H1 (cell line): ENCODE results near the gene POLR3H. TPM values are rescaled to one million over a fixed set of nuclear protein-coding genes. Genes with fewer than 3 reads are reported as not detected.

ENCODE experiments used
- CTCF ChIA-PET: fragments of 300-600 bp; sonication (Branson Sonifier 250); formaldehyde crosslinking; loops from one replicate; lab custom pipeline; 2021; ENCODE audit not compliant: partially characterized antibody; lab: Charles Lee
- POLR2A ChIA-PET: fragments of 300-600 bp; sonication (Branson Sonifier 250); formaldehyde crosslinking; loops from one replicate; lab custom pipeline; 2021; ENCODE audit warnings: inconsistent platforms; ENCODE audit not compliant: partially characterized antibody; lab: Charles Lee
- DNase-seq, 2 experiments: peaks; one replicate each; pipeline versions ENCODE4 v3.0.0 to v3.0.0-alpha.2; 2010 to 2022; ENCODE audit warnings: low spot score in 2 of 2, low read depth in 1 of 2, mixed read lengths in 1 of 2
- FAIRE-seq: peaks from 2 replicates; lab custom pipeline; 2011; peaks lifted over from hg19 to GRCh38; lab: Jason Lieb, UNC
- H2AFZ ChIP-seq: 2 replicates; pipeline ENCODE4 v1.8.1; 2012; ENCODE audit warnings: low read length, inconsistent platforms
- H2AK5ac ChIP-seq: 2 replicates; pipeline ENCODE4 v1.6.1; 2013; ENCODE audit warnings: low read depth, low read length
- H2BK120ac ChIP-seq: replicated peaks from 2 replicates; pipeline ENCODE3; 2013; ENCODE audit warnings: low read depth, low read length, inconsistent platforms
- H2BK12ac ChIP-seq: 2 replicates; pipeline ENCODE4 v1.6.1; 2013; ENCODE audit warnings: low read depth, low read length
- H2BK15ac ChIP-seq: 2 replicates; pipeline ENCODE4 v1.6.1; 2013; ENCODE audit warnings: low read length
- H2BK20ac ChIP-seq: 2 replicates; pipeline ENCODE4 v1.6.1; 2013; ENCODE audit warnings: low read length
- H2BK5ac ChIP-seq: 2 replicates; pipeline ENCODE4 v1.6.1; 2013; ENCODE audit warnings: low read depth, low read length
- H3K14ac ChIP-seq: 2 replicates; pipeline ENCODE4 v1.6.1; 2013; ENCODE audit warnings: inconsistent platforms; ENCODE audit not compliant: insufficient read length
- H3K18ac ChIP-seq: 2 replicates; pipeline ENCODE4 v1.6.1; 2013; ENCODE audit warnings: low read length; ENCODE audit errors: extremely low read depth
- H3K23ac ChIP-seq: 2 replicates; pipeline ENCODE4 v1.6.1; 2013; ENCODE audit warnings: inconsistent platforms; ENCODE audit not compliant: insufficient read length
- H3K23me2 ChIP-seq: 2 replicates; pipeline ENCODE4 v1.6.1; 2013; ENCODE audit warnings: low read depth, low read length
- H3K27ac ChIP-seq: 2 replicates; pipeline ENCODE4 v1.6.1; 2011; ENCODE audit warnings: low read depth, low read length, inconsistent platforms
- H3K27me3 ChIP-seq, 4 experiments: replicated peaks in 1 of 4; 1 replicate in 1 of 4; 2 replicates in 3 of 4; pipeline versions ENCODE4 v1.6.1 to v1.8.1; 2011 to 2013; ENCODE audit warnings: low read length in 3 of 4, mild to moderate bottlenecking in 3 of 4, inconsistent platforms in 2 of 4, mixed read lengths in 2 of 4, moderate library complexity in 1 of 4; ENCODE audit not compliant: control insufficient read depth in 3 of 4, insufficient read depth in 3 of 4; ENCODE audit errors: extremely low read depth in 1 of 4
- H3K36me3 ChIP-seq, 4 experiments: 2 replicates each; pipeline versions ENCODE4 v1.6.1 to v1.8.1; 2011 to 2013; ENCODE audit warnings: mild to moderate bottlenecking in 4 of 4, low read length in 3 of 4, moderate library complexity in 2 of 4, control low read depth in 1 of 4, inconsistent platforms in 1 of 4; ENCODE audit not compliant: insufficient read depth in 4 of 4, control insufficient read depth in 2 of 4
- H3K4ac ChIP-seq: replicated peaks from 2 replicates; pipeline ENCODE3; 2013; ENCODE audit warnings: low read length, low read depth, mixed read lengths, inconsistent platforms; ENCODE audit not compliant: insufficient read length
- H3K4me1 ChIP-seq, 4 experiments: replicated peaks in 1 of 4; 1 replicate in 1 of 4; 2 replicates in 3 of 4; pipeline versions ENCODE4 v1.6.1 to v1.8.1; 2011 to 2013; ENCODE audit warnings: low read length in 3 of 4, inconsistent platforms in 2 of 4, mixed read lengths in 1 of 4; ENCODE audit not compliant: insufficient read depth in 4 of 4, control insufficient read depth in 3 of 4
- H3K4me2 ChIP-seq, 2 experiments: 2 replicates each; pipeline versions ENCODE4 v1.6.1 to v1.8.1; 2011 to 2013; ENCODE audit warnings: low read depth in 2 of 2, low read length in 2 of 2, control low read depth in 1 of 2, inconsistent platforms in 1 of 2, mild to moderate bottlenecking in 1 of 2; ENCODE audit not compliant: insufficient read depth in 1 of 2
- H3K4me3 ChIP-seq, 4 experiments: fragments of 200-600, 300-600 bp in 1 of 4; sonication (generic), shearing (Covaris generic), sonication (Bioruptor Twin) in 1 of 4; 2 replicates each; pipeline versions ENCODE4 v1.5.1 to v1.8.1; 2011 to 2016; ENCODE audit warnings: low read length in 4 of 4, low read depth in 3 of 4, control low read depth in 2 of 4, inconsistent platforms in 2 of 4, mild to moderate bottlenecking in 2 of 4, mixed read lengths in 1 of 4, moderate library complexity in 1 of 4; ENCODE audit not compliant: insufficient read depth in 2 of 4; ENCODE audit errors: extremely low read depth in 1 of 4
- H3K56ac ChIP-seq: replicated peaks from 2 replicates; pipeline ENCODE3; 2013; ENCODE audit warnings: low read depth, mild to moderate bottlenecking, mixed read lengths, low read length, inconsistent platforms; ENCODE audit not compliant: insufficient read length
- H3K79me1 ChIP-seq: 2 replicates; pipeline ENCODE4 v1.6.1; 2013; ENCODE audit warnings: low read depth, low read length, control low read depth
- H3K79me2 ChIP-seq, 2 experiments: 2 replicates each; pipeline versions ENCODE4 v1.6.1 to v1.8.1; 2012 to 2013; ENCODE audit warnings: low read length in 2 of 2, mild to moderate bottlenecking in 2 of 2, inconsistent platforms in 1 of 2; ENCODE audit not compliant: insufficient read depth in 2 of 2, control insufficient read depth in 1 of 2
- H3K9ac ChIP-seq, 4 experiments: replicated peaks in 1 of 4; 1 replicate in 1 of 4; 2 replicates in 3 of 4; pipeline versions ENCODE4 v1.6.1 to v1.8.1; 2011 to 2013; ENCODE audit warnings: low read depth in 3 of 4, low read length in 3 of 4, control low read depth in 2 of 4, mild to moderate bottlenecking in 2 of 4, moderate library complexity in 2 of 4, inconsistent platforms in 1 of 4; ENCODE audit errors: extremely low read depth in 1 of 4
- H3K9me3 ChIP-seq, 2 experiments: 2 replicates each; pipeline versions ENCODE4 v1.6.1 to v1.8.1; 2012 to 2013; ENCODE audit warnings: mild to moderate bottlenecking in 2 of 2, moderate library complexity in 2 of 2, control low read depth in 1 of 2, inconsistent platforms in 1 of 2, low read depth in 1 of 2, low read length in 1 of 2, mixed read lengths in 1 of 2; ENCODE audit not compliant: insufficient read depth in 2 of 2
- H4K20me1 ChIP-seq, 2 experiments: replicated peaks in 1 of 2; 2 replicates each; pipeline versions ENCODE3 to v1.8.1; 2011 to 2013; ENCODE audit warnings: inconsistent platforms in 2 of 2, low read length in 2 of 2, mild to moderate bottlenecking in 1 of 2; ENCODE audit not compliant: insufficient read depth in 2 of 2, control insufficient read depth in 1 of 2
- H4K5ac ChIP-seq: 2 replicates; pipeline ENCODE4 v1.6.1; 2013; ENCODE audit warnings: low read length, low read depth, mixed read lengths, inconsistent platforms; ENCODE audit not compliant: insufficient read length
- H4K8ac ChIP-seq: 2 replicates; pipeline ENCODE4 v1.8.0; 2013; ENCODE audit warnings: mild to moderate bottlenecking, moderate library complexity, low read length, inconsistent platforms; ENCODE audit not compliant: insufficient read depth; ENCODE audit errors: extremely low read depth
- H4K91ac ChIP-seq: replicated peaks from 2 replicates; pipeline ENCODE3; 2013; ENCODE audit warnings: low read length, mixed read lengths, inconsistent platforms; ENCODE audit not compliant: insufficient read length
- EP300 ChIP-seq, 2 experiments: IDR thresholded peaks; 1 replicate in 1 of 2; 2 replicates in 1 of 2; pipeline ENCODE4 v1.6.1; 2011 to 2012; ENCODE audit warnings: low read depth in 2 of 2, low read length in 2 of 2, mild to moderate bottlenecking in 2 of 2, borderline replicate concordance in 1 of 2, inconsistent platforms in 1 of 2, moderate library complexity in 1 of 2
- WGBS, 2 experiments: shearing (Covaris generic) in 1 of 2; methylation state at CpG; one replicate each; pipeline versions ENCODE4 v1.1.6 to v1.1.7; 2013 to 2015; ENCODE audit warnings: low lambda C conversion rate in 2 of 2, mixed read lengths in 2 of 2, inconsistent platforms in 1 of 2, low coverage in 1 of 2, missing lambda C conversion rate in 1 of 2; ENCODE audit not compliant: insufficient replicate concordance in 2 of 2, insufficient coverage in 1 of 2, insufficient read length in 1 of 2; ENCODE audit errors: extremely low coverage in 1 of 2, missing lambda C conversion rate in 1 of 2; 5-methylcytosine and 5-hydroxymethylcytosine counted together
- polyA plus RNA-seq, 7 experiments: library from polyadenylated mRNA; depleted of rRNA in 3 of 7; stranded (reverse) in 5 of 7; unstranded in 2 of 7; fragments of >200 nt in 5 of 7; fragments of 200-250 nt in 2 of 7; gene quantifications; 1 replicate in 5 of 7; 2 replicates in 1 of 7; 4 replicates in 1 of 7; pipeline versions ENCODE4 v1.2.1 to v1.2.3, GENCODE V29; 2011 to 2013; ENCODE audit warnings: missing spikeins in 2 of 7, mixed read lengths in 2 of 7
- total RNA-seq: library from RNA; stranded (reverse); fragmentation: NEBNext Ultra II Directional; extraction: Animal tissue kit (Norgen Biotek cat#: 25700); gene quantifications from 2 replicates; pipeline ENCODE4 v1.2.1, GENCODE V29; 2021

Gene POLR3H
- total and polyA plus RNA-seq, 2 of the 8 experiments (the other 6 are each of a cell fraction or from before 2014, with no cell fraction given): 29.7 to 39.2 TPM

DNA sequence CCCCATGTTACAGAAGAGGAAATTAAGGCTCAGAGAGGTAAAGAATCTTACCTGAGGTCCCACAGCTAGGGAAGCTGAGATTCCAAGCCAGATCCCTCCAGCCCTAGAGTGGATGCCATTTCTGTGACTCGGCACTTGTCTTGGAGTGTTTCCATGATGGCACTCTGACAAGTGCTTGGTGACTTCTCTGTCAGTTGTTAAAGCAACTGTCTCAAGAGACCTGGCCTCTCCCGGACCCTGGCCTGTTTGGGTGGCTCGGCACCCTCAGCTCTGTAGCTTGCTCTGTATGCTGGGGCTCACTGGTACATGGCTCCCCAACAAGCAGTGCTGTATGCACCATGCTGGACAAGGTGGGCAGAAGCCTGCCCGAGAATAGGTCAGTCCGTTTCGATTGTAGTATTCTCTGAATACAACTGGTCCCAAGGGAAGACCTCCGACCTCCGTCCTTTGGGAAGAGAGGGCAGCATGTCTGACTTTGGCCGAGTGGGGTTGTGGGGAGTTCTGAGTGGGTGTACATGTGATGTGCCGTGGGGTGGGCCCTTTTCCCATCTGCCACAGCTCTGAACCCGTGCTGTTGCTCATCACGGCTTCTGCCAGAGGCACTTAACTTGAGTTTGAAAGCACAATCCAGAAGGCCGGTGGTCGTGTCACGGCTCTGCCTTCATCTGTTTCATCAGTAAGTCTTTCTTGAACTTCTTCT, 63.0 kb downstream of the POLR3H start:
- DNase-seq: no peak
- H3K4me2 ChIP-seq: peak overlapping the region; percentile 57 to 67
- no peak for TF ChIP-seq EP300 (IDR thresholded peaks at IDR 0.05; ENCODE audit: borderline replicate concordance in 1 of 2, low read depth in 2 of 2, low read length in 2 of 2)
- TF ChIP-seq, all 59 proteins: peak for 0
- H3K4ac ChIP-seq: peak overlapping the region; percentile 29
- peaks cover 4 to 24% of the 10 kb centered on the region in 2 experiments for H4K20me1 ChIP-seq
- peak overlapping the region; percentile 65; the same call in 1 of the 2 replicates for H2BK15ac ChIP-seq
- H3K79me2 ChIP-seq: peaks cover 3 to 76% of the 10 kb centered on the region in 2 experiments; a peak in 3 of 4 replicates
- H4K91ac ChIP-seq: peak overlapping the region; percentile 86
- H2BK12ac ChIP-seq: peak overlapping the region; percentile 64
- 89% methylated on average over 15 of the region's 15 CpGs; no CpG with 5 or more reads in 1 of the 2 experiments for WGBS, 2 experiments
- H2AK5ac ChIP-seq: peak overlapping the region; percentile 95
- H2BK120ac ChIP-seq: peak overlapping the region; percentile 86
- H2BK20ac ChIP-seq: peak overlapping the region; percentile 96; the same call in 1 of the 2 replicates
- no peak overlapping the region for H3K23ac ChIP-seq
- H3K36me3 ChIP-seq: no peaks in the 10 kb centered on the region; a peak in 1 of 8 replicates
- H3K9me3 ChIP-seq: no peaks in the 10 kb centered on the region
- no peaks in the 10 kb centered on the region for H3K27me3 ChIP-seq
- FAIRE-seq: no peak
- no peak overlapping the region for H2AFZ ChIP-seq
- peak overlapping the region; percentile 46; the same call in 1 of the 2 replicates for H3K27ac ChIP-seq
- H4K8ac ChIP-seq: no peak overlapping the region
- H3K4me3 ChIP-seq: peak overlapping the region in 1 of 4 experiments; percentile 15; a peak in 2 of 8 replicates
- POLR2A ChIA-PET: interaction anchor here (0.7 to 30.6 kb wide), 9 partner anchors 8 to 100 kb away, joined by 3 to 887 read pairs (median 8); partner anchors contain the start of genes ACO2, PHF5A, TEF and TOB2
- H4K5ac ChIP-seq: peak overlapping the region; percentile 53
- H3K56ac ChIP-seq: peak overlapping the region; percentile 11
- H3K23me2 ChIP-seq: no peaks in the 10 kb centered on the region
- no peak overlapping the region for H3K9ac ChIP-seq
- H3K79me1 ChIP-seq: peaks cover 28% of the 10 kb centered on the region
- no peak overlapping the region for H3K14ac ChIP-seq
- peak overlapping the region; percentile 37; the same call in 1 of the 2 replicates for H2BK5ac ChIP-seq
- CTCF ChIA-PET: interaction anchor here (0.6 to 7.8 kb wide), 10 partner anchors 8 to 87 kb away, joined by 3 to 79 read pairs (median 10); partner anchors contain the start of genes ACO2 and PHF5A
- peaks cover 24 to 39% (median 26%) of the 10 kb centered on the region in 4 experiments for H3K4me1 ChIP-seq
- peak overlapping the region; percentile 88 for H3K18ac ChIP-seq
